GM20431 (cell line): ENCODE results near the gene XPR1.

Experiments used
- in situ Hi-C: fragments of 300-500 bp; cut with MseI, MboI; formaldehyde crosslinking; loops from one replicate; pipeline ENCODE4 v1.15.0; 2020; ENCODE audit warnings: low sequenced_read_pairs; ENCODE audit not compliant: unreplicated experiment

XPR1 gene

GRCh38 chr1:180631766-180632325 lies at the start of gene XPR1:
TSS of gene XPR1 (plus strand) at chr1:180632022. CDS start at chr1:180632202, 180 bp downstream.
- in situ Hi-C loops, result loop anchor here (25.0 kb wide), 1 partner anchor 230 kb away; no protein-coding TSS in a partner anchor

DNA sequence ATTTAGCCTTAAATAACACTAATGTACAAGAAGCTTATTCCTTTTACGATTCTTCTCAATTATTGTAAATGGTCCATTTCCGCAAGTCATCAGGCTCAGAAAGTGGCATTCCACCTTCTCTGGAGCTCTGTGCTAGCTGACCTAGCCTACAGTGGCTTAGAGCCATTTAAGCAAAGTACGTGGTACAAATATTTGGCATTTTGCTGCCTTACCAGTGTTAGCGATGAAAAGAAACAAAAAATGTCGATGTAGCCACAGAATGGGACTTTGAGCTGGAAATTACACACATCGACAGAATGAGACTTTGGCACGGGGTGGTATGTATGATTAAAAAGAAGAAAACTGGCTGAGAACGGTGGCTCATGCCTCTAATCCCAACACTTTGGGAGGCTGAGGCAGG lies 47.0 kb upstream of the XPR1 start:
- in situ Hi-C loops, result no loop called here

GRCh38 chr1:180585994-180586359 lies 45.8 kb upstream of the XPR1 start:
- in situ Hi-C loops, result no loop called here

- in situ Hi-C loops, result no loop called here
These were observed 45.1 kb upstream of the XPR1 start for GRCh38 chr1:180586671-180587155.

DNA sequence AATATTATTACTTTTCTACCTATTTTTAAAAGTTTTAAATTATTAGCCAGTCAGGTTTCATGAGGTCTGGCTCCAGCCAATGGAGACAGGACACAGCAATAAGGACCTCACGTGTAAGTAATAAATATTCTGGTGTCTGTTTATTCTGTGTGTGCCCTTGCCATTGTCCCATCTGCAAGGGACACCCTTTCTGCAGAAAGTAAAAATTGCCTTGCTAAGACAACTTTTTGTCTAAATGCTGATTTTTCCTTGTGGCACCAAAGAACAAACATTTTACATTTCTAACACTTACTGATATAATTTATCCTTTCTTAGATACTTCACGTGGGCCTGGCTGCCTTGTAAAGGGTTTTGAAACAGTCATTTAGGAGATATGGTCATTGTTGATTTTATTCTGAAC lies 43.7 kb upstream of the XPR1 start:
- in situ Hi-C loops, result no loop called here

DNA sequence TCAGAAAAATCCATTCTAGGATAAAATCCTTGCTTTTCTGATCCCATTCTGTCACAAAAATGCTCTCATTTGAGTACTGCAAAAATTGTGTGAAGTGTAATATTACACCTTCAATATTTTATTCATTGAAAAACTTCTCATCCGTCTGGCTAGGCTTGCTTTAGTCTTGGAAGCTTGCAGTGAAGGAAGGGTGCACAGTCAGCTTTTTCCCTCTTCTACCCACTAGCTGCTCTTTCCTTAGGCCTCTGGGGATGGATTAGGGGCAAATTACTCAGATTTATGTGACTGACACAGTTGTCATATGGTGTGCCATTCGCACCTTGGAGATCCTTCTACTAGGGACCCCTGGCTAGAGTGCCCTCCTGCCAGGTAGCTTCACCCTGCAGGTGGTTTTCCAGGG lies 40.9 kb upstream of the XPR1 start:
- in situ Hi-C loops, result no loop called here

DNA sequence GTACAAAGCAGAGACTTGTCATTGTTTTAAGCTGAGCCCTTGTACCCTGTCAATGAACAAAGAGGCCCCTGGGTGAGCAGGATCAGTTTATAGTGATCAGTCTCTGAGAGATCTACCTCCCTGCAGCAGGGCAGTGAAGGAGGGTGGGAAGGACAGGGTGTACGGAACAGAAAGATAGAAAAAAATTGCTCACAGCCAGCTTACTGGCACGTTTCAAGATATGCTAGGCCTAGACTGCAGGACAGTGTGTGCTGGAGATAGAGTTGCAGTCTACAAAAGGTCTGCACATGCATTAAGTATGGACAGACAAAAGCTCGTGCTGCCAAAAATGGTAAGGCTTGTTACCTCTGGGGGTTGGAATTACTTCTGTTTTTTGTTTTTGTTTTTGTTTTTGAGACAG lies 38.4 kb upstream of the XPR1 start:
- in situ Hi-C loops, result no loop called here

DNA sequence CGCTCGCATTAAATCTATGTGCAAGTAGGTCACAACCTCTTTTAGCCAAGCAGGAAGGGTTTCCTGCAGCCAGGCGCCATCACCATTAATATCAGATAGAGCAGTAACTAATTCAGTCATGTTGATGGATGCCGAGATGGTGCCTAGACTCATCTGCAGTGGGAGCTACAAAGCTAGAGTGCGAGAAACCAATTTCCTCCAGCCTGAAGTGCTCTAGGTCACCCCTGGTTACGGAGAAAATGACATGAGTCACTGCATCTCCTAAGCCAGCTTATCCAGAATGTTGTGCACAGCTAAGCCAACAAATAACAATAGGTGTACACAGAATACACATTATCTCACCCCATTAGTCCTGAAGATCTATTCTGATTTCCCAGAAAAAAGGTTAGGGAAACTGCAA lies 37.1 kb upstream of the XPR1 start:
- in situ Hi-C loops, result no loop called here

- in situ Hi-C loops, result no loop called here
These were observed 35.9 kb upstream of the XPR1 start for GRCh38 chr1:180595966-180596365.

GRCh38 chr1:180597520-180597919 lies 34.3 kb upstream of the XPR1 start:
- in situ Hi-C loops, result no loop called here

- in situ Hi-C loops, result no loop called here
These were observed 33.4 kb upstream of the XPR1 start for GRCh38 chr1:180598333-180598974.

DNA sequence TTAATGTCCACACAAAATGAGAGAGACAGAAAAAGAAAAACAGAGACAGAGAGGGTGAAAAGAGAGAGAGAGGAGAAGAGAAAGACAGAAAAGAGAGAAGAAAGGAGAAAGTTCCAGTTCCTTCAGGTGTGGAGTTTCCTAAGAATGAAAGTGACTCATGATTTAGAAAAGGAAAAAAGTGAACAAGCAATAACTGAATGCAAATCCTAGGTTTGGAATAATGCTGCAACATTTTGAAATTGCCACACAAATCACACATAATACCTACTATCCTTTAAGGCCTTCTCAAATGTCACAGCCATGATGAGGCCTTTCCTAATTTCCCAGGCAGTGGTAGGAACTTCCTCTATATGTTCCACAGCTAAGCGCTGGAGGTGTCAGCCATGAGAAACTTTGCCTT lies 31.5 kb upstream of the XPR1 start:
- in situ Hi-C loops, result no loop called here

- in situ Hi-C loops, result no loop called here
These were observed 30.3 kb upstream of the XPR1 start for GRCh38 chr1:180601512-180601911.

GRCh38 chr1:180603223-180603849 lies 28.5 kb upstream of the XPR1 start:
- in situ Hi-C loops, result no loop called here

GRCh38 chr1:180603850-180604226 lies 28.0 kb upstream of the XPR1 start:
- in situ Hi-C loops, result no loop called here

GRCh38 chr1:180606155-180606554 lies 25.7 kb upstream of the XPR1 start:
- in situ Hi-C loops, result no loop called here

DNA sequence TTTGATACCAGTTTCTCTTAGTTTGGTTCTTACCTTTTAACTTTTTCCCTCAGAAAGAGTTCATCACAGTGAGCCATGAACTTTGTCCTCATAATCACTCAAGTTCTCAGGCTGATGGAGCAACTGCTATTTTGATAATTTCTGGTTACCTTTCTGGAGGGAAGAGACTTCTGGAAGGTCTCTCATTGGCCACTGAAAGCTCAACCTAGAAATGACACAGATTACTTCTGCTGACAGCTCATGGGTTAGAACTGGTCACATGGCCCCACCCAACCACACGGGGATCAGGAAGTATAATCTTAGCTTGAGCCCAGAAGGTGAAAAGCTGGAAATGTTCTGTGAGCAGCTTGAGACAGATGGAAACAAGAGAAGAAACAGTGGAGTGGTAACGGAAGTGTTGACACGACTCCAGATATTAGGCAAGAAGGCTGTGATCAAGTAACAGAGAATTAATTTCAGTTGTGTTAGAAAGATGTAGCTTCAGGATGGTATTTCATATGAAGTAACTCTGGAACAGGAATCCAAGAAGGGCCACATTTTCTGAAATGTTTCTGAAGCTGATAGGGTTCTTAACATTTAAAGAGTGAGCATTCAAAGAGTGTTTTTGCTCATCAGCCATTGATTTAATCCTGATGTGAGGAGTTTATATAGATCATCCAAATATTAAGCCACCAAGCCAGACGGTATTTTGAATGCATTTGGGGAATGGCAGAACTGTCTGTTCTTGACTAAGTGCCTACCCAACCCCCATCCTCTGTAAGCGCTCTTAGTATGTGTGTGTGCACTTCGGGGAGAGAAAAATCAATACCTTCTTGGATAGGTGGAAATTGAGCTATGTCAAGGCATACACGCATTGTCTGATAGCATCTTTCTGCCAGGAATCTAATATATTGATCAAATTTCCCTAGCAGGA lies 21.9 kb upstream of the XPR1 start:
- in situ Hi-C loops, result no loop called here

DNA sequence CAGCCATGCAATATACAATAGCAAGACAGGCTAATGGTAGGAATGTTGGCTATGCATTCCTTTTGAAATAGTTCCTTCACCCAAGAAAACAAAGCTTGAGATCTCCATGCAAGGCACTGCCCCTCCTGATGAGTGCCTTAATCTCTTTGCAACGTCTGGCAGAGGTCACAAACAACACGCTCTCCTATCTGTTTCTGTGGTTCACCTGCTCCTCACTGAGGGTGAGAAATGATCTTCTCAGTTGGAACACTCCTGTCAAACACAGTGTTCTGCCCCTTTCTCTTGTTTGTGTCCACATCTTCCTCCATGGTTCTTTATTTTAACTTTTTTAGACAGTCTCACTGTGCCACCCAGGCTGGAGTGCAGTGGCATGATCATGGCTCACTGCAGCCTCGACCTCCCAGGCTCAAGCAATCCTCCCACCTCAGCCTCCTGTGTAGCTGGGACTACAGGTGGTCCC lies 21.2 kb upstream of the XPR1 start:
- in situ Hi-C loops, result no loop called here

- in situ Hi-C loops, result no loop called here
These were observed 20.5 kb upstream of the XPR1 start for GRCh38 chr1:180611016-180611930.

DNA sequence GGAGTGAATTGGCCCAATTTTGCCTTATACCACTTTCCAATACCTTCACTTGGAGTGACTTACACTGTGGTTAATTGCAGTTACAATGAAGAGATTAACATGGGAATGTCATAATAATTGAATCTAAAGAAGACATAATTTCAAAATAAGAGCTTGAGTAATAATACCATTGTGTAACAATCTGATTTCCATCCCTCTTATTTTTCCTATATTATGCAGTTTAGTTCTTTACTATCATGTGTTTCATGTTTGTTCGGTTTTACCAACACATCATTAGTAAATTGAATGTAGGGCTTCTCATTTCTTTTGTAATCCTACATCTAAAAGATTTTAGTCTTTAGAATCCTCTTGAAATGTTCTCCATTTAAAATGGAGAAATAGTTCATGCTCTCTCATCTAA lies 19.2 kb upstream of the XPR1 start:
- in situ Hi-C loops, result no loop called here
